Upper lobe of left lung (tissue), 6 donors: ENCODE results near the gene DCAF4. TPM values are rescaled to one million over a fixed set of nuclear protein-coding genes. Genes with fewer than 3 reads are reported as not detected.

Experiments
- ATAC-seq, 2 donors: fragments of 200-7000 bp; cut with Tn5 transposase; one replicate each; pipeline ENCODE4 v1.9.1; 2022; ENCODE audit warnings: mild to moderate bottlenecking in 2 of 2, moderate library complexity in 2 of 2; ENCODE audit not compliant: low FRiP score in 2 of 2
- DNase-seq, 2 donors: peaks; one replicate each; pipeline ENCODE4 v3.0.0-alpha.2; 2019 to 2020
- H3K27ac ChIP-seq, 4 donors: fragments of 200-600 bp; sonication (generic); one replicate each; pipeline ENCODE4 v1.5.1; 2016 to 2019
- H3K27me3 ChIP-seq, 4 donors: fragments of 200-600 bp; sonication (generic); one replicate each; pipeline ENCODE4 v1.5.1; 2017 to 2019
- H3K36me3 ChIP-seq, 4 donors: fragments of 200-600 bp; sonication (generic); one replicate each; pipeline ENCODE4 v1.5.1; 2016 to 2019
- H3K4me1 ChIP-seq, 4 donors: fragments of 200-600 bp; sonication (generic); one replicate each; pipeline ENCODE4 v1.5.1; 2018 to 2019
- H3K4me3 ChIP-seq, 4 donors: fragments of 200-600 bp; sonication (generic); one replicate each; pipeline ENCODE4 v1.5.1; 2017 to 2019; ENCODE audit warnings: mild to moderate bottlenecking in 2 of 4, moderate library complexity in 1 of 4
- H3K9me3 ChIP-seq, 4 donors: fragments of 200-600 bp; sonication (generic); one replicate each; pipeline ENCODE4 v1.5.1; 2018 to 2019
- CTCF ChIP-seq, 6 experiments: fragments of 450-650 bp in 4 of 6; fragments of 200-600 bp in 2 of 6; sonication (generic) in 2 of 6; IDR thresholded peaks; one replicate each; pipeline ENCODE4 v1.5.1; 2016 to 2019; ENCODE audit warnings: antibody characterized with exemption in 6 of 6
- EP300 ChIP-seq, 4 donors: sonication (generic); formaldehyde crosslinking; IDR thresholded peaks; one replicate each; pipeline ENCODE4 v1.5.1; 2017; ENCODE audit warnings: antibody characterized with exemption in 4 of 4, control low read depth in 2 of 4
- POLR2A ChIP-seq, 4 donors: fragments of 450-650 bp; IDR thresholded peaks; one replicate each; pipeline ENCODE4 v1.5.1; 2016 to 2017; ENCODE audit warnings: antibody characterized with exemption in 4 of 4, mild to moderate bottlenecking in 2 of 4
- POLR2AphosphoS5 ChIP-seq, 2 donors: sonication (generic); formaldehyde crosslinking; IDR thresholded peaks; one replicate each; pipeline ENCODE4 v1.5.1; 2017; ENCODE audit warnings: antibody characterized with exemption in 2 of 2
- WGBS, 2 donors: methylation state at CpG; one replicate each; pipeline ENCODE4 v1.1.5; 2017 to 2018; 5-methylcytosine and 5-hydroxymethylcytosine counted together
- total RNA-seq, 6 donors: library from RNA; depleted of rRNA in 4 of 6; stranded (reverse); fragments of >200 nt in 4 of 6; gene quantifications; one replicate each; pipeline versions ENCODE4 v1.1.0 to v1.2.1, GENCODE V29; 2016 to 2021
- donor health status: DM: no; HTN: no; CAD: no; lungs with moderate emphysema.
- donor health status: DM: no; HTN: yes; CAD: no; lungs with severe emphysema.

Gene DCAF4
- total RNA-seq, 6 donors from 2014 or later = 15.4 to 46.1 (median 19.0) TPM

DNA sequence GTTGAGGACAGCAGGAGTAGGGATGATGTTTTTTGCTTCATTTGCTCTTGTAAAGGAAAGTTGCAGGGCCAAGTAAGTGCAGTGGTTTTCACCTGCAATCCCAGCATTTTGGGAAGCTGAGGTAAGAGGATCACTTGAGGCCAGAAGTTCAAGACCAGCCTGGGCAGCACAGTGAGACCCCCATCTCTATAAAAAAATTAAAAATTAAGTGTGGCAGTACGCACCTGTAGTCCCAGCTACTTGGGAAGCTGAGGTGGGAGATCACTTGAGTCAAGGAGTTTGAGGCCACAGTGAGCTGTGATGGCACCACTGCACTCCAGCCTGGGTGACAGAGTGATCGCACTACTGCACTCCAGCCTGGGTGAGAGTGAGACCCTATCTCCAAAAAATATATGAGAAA lies 43.2 kb upstream of the DCAF4 start:
- 95 to 97% methylated on average over 2 of the region's 2 CpGs for WGBS, 2 donors

GRCh38 chr14:72883961-72884360 lies 42.3 kb upstream of the DCAF4 start:
- 69 to 72% methylated on average over 4 of the region's 4 CpGs for WGBS, 2 donors
- Histone ChIP-seq H3K4me3 (no peak overlapping the region), H3K4me1 (no peaks in the 10 kb centered on the region), H3K9me3 (no peaks in the 10 kb centered on the region), H3K27me3 (no peaks in the 10 kb centered on the region), H3K36me3 (no peaks in the 10 kb centered on the region), H3K27ac (no peak overlapping the region)
- TF ChIP-seq CTCF (IDR thresholded peaks at IDR 0.05) (no peak), POLR2A (IDR thresholded peaks at IDR 0.05) (no peak), EP300 (IDR thresholded peaks at IDR 0.05) (no peak), POLR2AphosphoS5 (IDR thresholded peaks at IDR 0.05) (no peak)
- ATAC-seq (no peak), DNase-seq (no peak)

More for the DNA sequence above, 43.2 kb upstream of the DCAF4 start:
- Histone ChIP-seq H3K4me1 (no peaks in the 10 kb centered on the region), H3K36me3 (no peaks in the 10 kb centered on the region), H3K27ac (no peak overlapping the region), H3K4me3 (no peak overlapping the region), H3K27me3 (no peaks in the 10 kb centered on the region), H3K9me3 (no peaks in the 10 kb centered on the region)
- no peak for DNase-seq
- TF ChIP-seq CTCF (IDR thresholded peaks at IDR 0.05) (no peak), POLR2AphosphoS5 (IDR thresholded peaks at IDR 0.05) (no peak), POLR2A (IDR thresholded peaks at IDR 0.05) (no peak), EP300 (IDR thresholded peaks at IDR 0.05) (no peak)
- ATAC-seq = no peak

GRCh38 chr14:72884386-72884785 lies 41.9 kb upstream of the DCAF4 start:
- Histone ChIP-seq H3K27ac (no peak overlapping the region), H3K4me1 (no peaks in the 10 kb centered on the region), H3K4me3 (no peak overlapping the region), H3K36me3 (no peaks in the 10 kb centered on the region), H3K9me3 (no peaks in the 10 kb centered on the region), H3K27me3 (no peaks in the 10 kb centered on the region)
- 75 to 84% methylated on average over 3 to 4 of the region's 4 CpGs for WGBS, 2 donors
- DNase-seq = no peak
- ATAC-seq = no peak
- no peak for TF ChIP-seq CTCF (IDR thresholded peaks at IDR 0.05)
- TF ChIP-seq POLR2A (IDR thresholded peaks at IDR 0.05) = no peak
- no peak for TF ChIP-seq EP300 (IDR thresholded peaks at IDR 0.05)

- Histone ChIP-seq H3K9me3 (no peaks in the 10 kb centered on the region), H3K4me1 (peaks cover 9 to 12% (median 10%) of the 10 kb centered on the region in 4 donors), H3K27ac (no peak overlapping the region), H3K36me3 (no peaks in the 10 kb centered on the region), H3K4me3 (no peak overlapping the region), H3K27me3 (peaks cover 0 to 13% (median 4%) of the 10 kb centered on the region in 4 donors)
- DNase-seq (no peak), ATAC-seq (no peak)
- WGBS, 2 donors = 94 to 97% methylated on average over 3 of the region's 3 CpGs
- TF ChIP-seq EP300 (IDR thresholded peaks at IDR 0.05) (no peak), CTCF (IDR thresholded peaks at IDR 0.05) (no peak), POLR2A (IDR thresholded peaks at IDR 0.05) (no peak), POLR2AphosphoS5 (IDR thresholded peaks at IDR 0.05) (no peak)
Observed at GRCh38 chr14:72887514-72887913, 38.8 kb upstream of the DCAF4 start.

- no peak for TF ChIP-seq POLR2A (IDR thresholded peaks at IDR 0.05)
- no peaks in the 10 kb centered on the region for H3K36me3 ChIP-seq
- H3K9me3 ChIP-seq = no peaks in the 10 kb centered on the region
- peaks cover 13 to 18% (median 17%) of the 10 kb centered on the region in 4 donors for H3K4me1 ChIP-seq
- DNase-seq (no peak), ATAC-seq (no peak)
- WGBS, 2 donors = 78 to 88% methylated on average over 2 of the region's 2 CpGs
- H3K4me3 ChIP-seq = no peak overlapping the region
- no peak overlapping the region for H3K27ac ChIP-seq
- peaks cover 0 to 14% (median 5%) of the 10 kb centered on the region in 4 donors for H3K27me3 ChIP-seq
Observed at GRCh38 chr14:72888192-72888591, 38.1 kb upstream of the DCAF4 start.
